Upper lobe of left lung (tissue), 4 donors: Measurements from ENCODE around the gene CRYAA.

ENCODE experiments used
- CTCF ChIP-seq, 6 experiments: fragments of 450-650 bp in 4 of 6; fragments of 200-600 bp in 2 of 6; sonication (generic) in 2 of 6; IDR thresholded peaks; one replicate each; pipeline ENCODE4 v1.5.1; 2016 to 2019; ENCODE audit warnings: antibody characterized with exemption in 6 of 6
- POLR2A ChIP-seq, 4 donors: fragments of 450-650 bp; IDR thresholded peaks; one replicate each; pipeline ENCODE4 v1.5.1; 2016 to 2017; ENCODE audit warnings: antibody characterized with exemption in 4 of 4, mild to moderate bottlenecking in 2 of 4
- POLR2AphosphoS5 ChIP-seq, 2 donors: sonication (generic); formaldehyde crosslinking; IDR thresholded peaks; one replicate each; pipeline ENCODE4 v1.5.1; 2017; ENCODE audit warnings: antibody characterized with exemption in 2 of 2

DNA sequence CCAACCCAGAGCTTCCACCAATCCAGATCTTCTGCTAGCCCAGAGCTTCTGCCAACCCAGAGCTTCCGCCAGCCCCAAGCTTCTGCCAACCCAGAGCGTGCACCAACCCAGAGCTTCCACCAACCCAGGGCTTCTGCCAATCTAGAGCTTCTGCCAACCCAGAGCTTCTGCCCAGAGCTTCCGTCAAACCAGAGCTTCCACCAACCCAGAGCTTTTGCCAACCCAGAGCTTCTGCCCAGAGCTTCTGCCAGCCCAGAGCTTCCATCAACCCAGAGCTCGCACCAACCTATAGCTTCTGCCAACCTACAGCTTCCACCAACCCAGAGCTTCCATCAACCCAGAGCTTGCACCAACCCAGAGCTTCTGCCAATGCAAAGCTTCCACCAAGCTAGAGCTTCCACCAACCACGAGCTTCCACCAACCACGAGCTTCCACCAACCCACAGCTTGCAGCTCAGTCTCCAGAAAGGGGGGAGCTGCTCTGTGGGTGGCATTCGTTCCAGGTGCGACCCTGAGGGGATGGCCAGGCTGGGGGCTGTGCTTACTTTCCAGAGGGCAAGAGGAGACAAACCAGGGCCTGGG is 23.8 kb downstream of the CRYAA start:
- no peak for TF ChIP-seq CTCF (IDR thresholded peaks at IDR 0.05)
- no peak for TF ChIP-seq POLR2AphosphoS5 (IDR thresholded peaks at IDR 0.05)
- no peak for TF ChIP-seq POLR2A (IDR thresholded peaks at IDR 0.05)
